ENCODE measurements around the gene XYLB. TPM values are rescaled to one million over a fixed set of nuclear protein-coding genes. Genes with fewer than 3 reads are reported as not detected.

The XYLB gene
- total RNA-seq, 3 donors from 2014 or later, result 9.7 to 27.7 (median 16.3) TPM

- no peak for ATAC-seq
- Histone ChIP-seq H3K4me1 (ENCODE audit: low read depth) (no peaks in the 10 kb centered on the region), H3K36me3 (ENCODE audit: low read depth) (no peaks in the 10 kb centered on the region), H3K9me3 (no peaks in the 10 kb centered on the region), H3K4me3 (no peak overlapping the region)
- intact Hi-C loops (cut with DNase I, micrococcal nuclease), result no loop called here
- DNase-seq, result no peak
- no peak for TF ChIP-seq CTCF (IDR thresholded peaks at IDR 0.05)
These were observed 39.0 kb upstream of the XYLB start for GRCh38 chr3:38307599-38307998.

- TF ChIP-seq CTCF (IDR thresholded peaks at IDR 0.05), result no peak
- Histone ChIP-seq H3K9me3 (no peaks in the 10 kb centered on the region), H3K4me3 (no peak overlapping the region), H3K4me1 (ENCODE audit: low read depth) (no peaks in the 10 kb centered on the region), H3K36me3 (ENCODE audit: low read depth) (no peaks in the 10 kb centered on the region)
- intact Hi-C loops (cut with DNase I, micrococcal nuclease), result no loop called here
- DNase-seq, result no peak
- no peak for ATAC-seq
These were observed 38.1 kb upstream of the XYLB start for GRCh38 chr3:38308456-38308855.

GRCh38 chr3:38311476-38311875 is 35.1 kb upstream of the XYLB start:
- H3K36me3 ChIP-seq (ENCODE audit: low read depth), result no peaks in the 10 kb centered on the region
- H3K4me1 ChIP-seq (ENCODE audit: low read depth), result no peaks in the 10 kb centered on the region
- DNase-seq (no peak), ATAC-seq (no peak)
- TF ChIP-seq CTCF (IDR thresholded peaks at IDR 0.05), result no peak
- H3K9me3 ChIP-seq, result no peaks in the 10 kb centered on the region
- intact Hi-C loops (cut with DNase I, micrococcal nuclease), result no loop called here
- H3K4me3 ChIP-seq, result no peak overlapping the region

- TF ChIP-seq CTCF (IDR thresholded peaks at IDR 0.05), result no peak
- Histone ChIP-seq H3K4me1 (ENCODE audit: low read depth) (no peaks in the 10 kb centered on the region), H3K4me3 (no peak overlapping the region), H3K9me3 (no peaks in the 10 kb centered on the region), H3K36me3 (ENCODE audit: low read depth) (no peaks in the 10 kb centered on the region)
- DNase-seq (no peak), ATAC-seq (no peak)
- intact Hi-C loops (cut with DNase I, micrococcal nuclease), result no loop called here
These were observed 34.6 kb upstream of the XYLB start for GRCh38 chr3:38311941-38312340.

- no peaks in the 10 kb centered on the region for H3K36me3 ChIP-seq (ENCODE audit: low read depth)
- TF ChIP-seq CTCF (IDR thresholded peaks at IDR 0.05), result no peak
- H3K9me3 ChIP-seq, result no peaks in the 10 kb centered on the region
- no peak for DNase-seq
- intact Hi-C loops (cut with DNase I, micrococcal nuclease), result no loop called here
- no peak overlapping the region for H3K4me3 ChIP-seq
- no peaks in the 10 kb centered on the region for H3K4me1 ChIP-seq (ENCODE audit: low read depth)
- no peak for ATAC-seq
These were observed 34.2 kb upstream of the XYLB start for GRCh38 chr3:38312356-38312755.

GRCh38 chr3:38313263-38313662 is 33.3 kb upstream of the XYLB start:
- Histone ChIP-seq H3K9me3 (no peaks in the 10 kb centered on the region), H3K36me3 (ENCODE audit: low read depth) (no peaks in the 10 kb centered on the region), H3K4me3 (no peak overlapping the region), H3K4me1 (ENCODE audit: low read depth) (no peaks in the 10 kb centered on the region)
- intact Hi-C loops (cut with DNase I, micrococcal nuclease), result no loop called here
- no peak for TF ChIP-seq CTCF (IDR thresholded peaks at IDR 0.05)
- no peak for ATAC-seq
- no peak for DNase-seq

All from mucosa of descending colon (tissue), 3 donors.